Inflammatory macrophage treated with lipopolysaccharide for 4 hours (primary cell): Measurements from ENCODE around the gene HEMK1.

Experiments used
- DNase-seq: peaks from one replicate; pipeline ENCODE4 v3.0.0-alpha.2; 2020

The HEMK1 gene

GRCh38 chr3:50568947-50569749 is at the start of gene HEMK1:
Gene HEMK1 (plus strand): TSS chr3:50569522. CDS start chr3:50571105, 1,583 bp downstream.
- peak; percentile 98 for DNase-seq

GRCh38 chr3:50520849-50521248 is 48.5 kb upstream of the HEMK1 start:
- DNase-seq, result no peak

- DNase-seq, result no peak
Observed at GRCh38 chr3:50521572-50521971, 47.8 kb upstream of the HEMK1 start.

GRCh38 chr3:50523279-50523811 is 46.0 kb upstream of the HEMK1 start:
- DNase-seq, result no peak

- DNase-seq, result no peak
Observed at GRCh38 chr3:50524746-50525145, 44.6 kb upstream of the HEMK1 start.

GRCh38 chr3:50525191-50525910 is 44.0 kb upstream of the HEMK1 start:
- no peak for DNase-seq

GRCh38 chr3:50525987-50526386 is 43.3 kb upstream of the HEMK1 start:
- peak; percentile 91 for DNase-seq

- no peak for DNase-seq
Observed at GRCh38 chr3:50530001-50530970, 39.0 kb upstream of the HEMK1 start.

- DNase-seq, result no peak
Observed at GRCh38 chr3:50531201-50531600, 38.1 kb upstream of the HEMK1 start.

GRCh38 chr3:50532062-50532705 is 37.1 kb upstream of the HEMK1 start:
- no peak for DNase-seq

GRCh38 chr3:50533316-50533715 is 36.0 kb upstream of the HEMK1 start:
- no peak for DNase-seq

- no peak for DNase-seq
Observed at GRCh38 chr3:50533807-50534461, 35.4 kb upstream of the HEMK1 start.

- no peak for DNase-seq
Observed at GRCh38 chr3:50534681-50535330, 34.5 kb upstream of the HEMK1 start.

GRCh38 chr3:50536471-50537180 is 32.7 kb upstream of the HEMK1 start:
- DNase-seq, result no peak

- DNase-seq, result no peak
Observed at GRCh38 chr3:50537421-50538129, 31.7 kb upstream of the HEMK1 start.

GRCh38 chr3:50539356-50540286 is 29.7 kb upstream of the HEMK1 start:
- DNase-seq, result no peak

- peak; percentile 47 for DNase-seq
Observed at GRCh38 chr3:50542177-50543034, 26.9 kb upstream of the HEMK1 start.

- no peak for DNase-seq
Observed at GRCh38 chr3:50545781-50546180, 23.5 kb upstream of the HEMK1 start.
